ENCODE results near the gene IDUA. TPM values are rescaled to one million over a fixed set of nuclear protein-coding genes. Genes with fewer than 3 reads are reported as not detected.

The IDUA gene
- total RNA-seq, 2 donors from 2014 or later = 8.9 to 10.2 TPM

DNA sequence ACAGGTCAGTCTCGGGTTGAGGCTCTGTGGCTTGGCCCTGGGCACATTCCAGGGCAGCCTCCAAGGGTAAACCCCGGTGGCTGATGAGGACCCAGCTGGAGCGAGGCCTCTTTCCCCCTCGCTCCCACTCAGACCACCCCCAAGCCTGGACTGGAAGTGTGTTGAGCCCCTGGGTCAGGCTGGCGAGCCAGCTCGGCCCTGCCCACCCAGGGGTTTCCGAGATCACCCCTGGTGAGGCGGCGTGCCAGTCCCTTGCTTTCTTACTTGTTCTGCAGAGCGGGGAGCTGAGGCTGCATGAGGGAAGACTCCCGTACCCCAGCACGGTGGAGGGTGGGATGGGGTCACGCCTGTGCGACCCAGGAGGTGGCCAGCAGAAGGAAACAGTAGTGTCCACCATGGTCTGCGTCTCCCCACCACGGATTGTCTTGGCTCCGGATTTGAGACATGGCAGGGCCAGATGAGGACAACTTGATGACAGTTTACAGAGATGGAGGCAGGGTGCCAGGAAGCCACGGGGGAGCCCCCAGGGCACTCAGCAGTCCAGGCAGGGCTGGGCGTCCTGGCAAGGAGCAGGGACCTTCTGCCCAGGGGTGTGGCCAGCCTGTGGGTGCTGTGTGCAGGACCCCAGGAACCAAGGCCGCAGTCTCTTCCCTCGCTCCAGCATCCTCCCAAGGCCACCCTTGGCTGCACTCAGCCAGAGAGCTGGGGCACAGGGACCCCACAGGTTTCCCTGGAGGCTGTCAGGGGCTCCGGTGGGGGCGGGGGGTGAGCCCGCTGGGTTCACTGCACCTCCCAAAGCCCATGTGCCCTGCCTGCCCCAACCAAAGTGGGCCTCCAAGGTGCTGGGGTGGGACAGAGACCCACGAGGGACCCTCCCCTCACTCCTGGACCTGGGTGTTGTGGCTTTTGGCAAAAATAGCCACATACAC lies 18.0 kb downstream of the IDUA start:
- Histone ChIP-seq H3K4me1 (peaks cover 0 to 27% of the 10 kb centered on the region in 2 donors), H3K27ac (no peak overlapping the region)
- DNase-seq (ENCODE audit: low spot score) = no peak

DNA sequence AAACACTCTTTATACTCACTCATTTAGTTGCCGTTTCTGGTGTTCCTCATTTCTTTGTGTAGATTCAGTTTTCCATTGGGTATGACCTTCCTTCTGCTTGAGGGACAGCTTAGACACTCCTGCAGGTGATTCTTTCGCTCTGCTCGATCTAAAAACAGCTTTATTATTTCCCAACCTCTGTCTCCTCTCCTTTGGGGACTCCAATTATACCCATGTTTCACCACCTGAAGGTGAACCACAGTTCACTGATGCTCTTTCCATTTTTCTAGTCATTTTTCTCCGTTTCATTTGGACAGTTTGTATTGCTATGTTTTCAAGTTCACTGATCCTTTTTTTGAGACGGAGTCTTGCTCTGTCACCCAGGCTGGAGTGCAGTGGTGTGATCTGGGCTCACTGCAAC lies 20.0 kb downstream of the IDUA start:
- no peak for DNase-seq (ENCODE audit: low spot score)
- Histone ChIP-seq H3K36me3 (no peaks in the 10 kb centered on the region), H3K27me3 (peaks cover 10 to 18% of the 10 kb centered on the region in 2 donors), H3K4me3 (no peak overlapping the region), H3K27ac (no peak overlapping the region), H3K9me3 (no peaks in the 10 kb centered on the region), H3K4me1 (peaks cover 0 to 38% of the 10 kb centered on the region in 2 donors)
- TF ChIP-seq, protein P1, sequence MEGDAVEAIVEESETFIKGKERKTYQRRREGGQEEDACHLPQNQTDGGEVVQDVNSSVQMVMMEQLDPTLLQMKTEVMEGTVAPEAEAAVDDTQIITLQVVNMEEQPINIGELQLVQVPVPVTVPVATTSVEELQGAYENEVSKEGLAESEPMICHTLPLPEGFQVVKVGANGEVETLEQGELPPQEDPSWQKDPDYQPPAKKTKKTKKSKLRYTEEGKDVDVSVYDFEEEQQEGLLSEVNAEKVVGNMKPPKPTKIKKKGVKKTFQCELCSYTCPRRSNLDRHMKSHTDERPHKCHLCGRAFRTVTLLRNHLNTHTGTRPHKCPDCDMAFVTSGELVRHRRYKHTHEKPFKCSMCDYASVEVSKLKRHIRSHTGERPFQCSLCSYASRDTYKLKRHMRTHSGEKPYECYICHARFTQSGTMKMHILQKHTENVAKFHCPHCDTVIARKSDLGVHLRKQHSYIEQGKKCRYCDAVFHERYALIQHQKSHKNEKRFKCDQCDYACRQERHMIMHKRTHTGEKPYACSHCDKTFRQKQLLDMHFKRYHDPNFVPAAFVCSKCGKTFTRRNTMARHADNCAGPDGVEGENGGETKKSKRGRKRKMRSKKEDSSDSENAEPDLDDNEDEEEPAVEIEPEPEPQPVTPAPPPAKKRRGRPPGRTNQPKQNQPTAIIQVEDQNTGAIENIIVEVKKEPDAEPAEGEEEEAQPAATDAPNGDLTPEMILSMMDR (IDR thresholded peaks at IDR 0.05) = no peak

More for the DNA sequence above, 18.0 kb downstream of the IDUA start:
- H3K27me3 ChIP-seq = peaks cover 12 to 37% of the 10 kb centered on the region in 2 donors
- TF ChIP-seq, protein P1 (IDR thresholded peaks at IDR 0.05) = no peak
- H3K36me3 ChIP-seq = no peaks in the 10 kb centered on the region
- no peak overlapping the region for H3K4me3 ChIP-seq
- no peaks in the 10 kb centered on the region for H3K9me3 ChIP-seq

DNA sequence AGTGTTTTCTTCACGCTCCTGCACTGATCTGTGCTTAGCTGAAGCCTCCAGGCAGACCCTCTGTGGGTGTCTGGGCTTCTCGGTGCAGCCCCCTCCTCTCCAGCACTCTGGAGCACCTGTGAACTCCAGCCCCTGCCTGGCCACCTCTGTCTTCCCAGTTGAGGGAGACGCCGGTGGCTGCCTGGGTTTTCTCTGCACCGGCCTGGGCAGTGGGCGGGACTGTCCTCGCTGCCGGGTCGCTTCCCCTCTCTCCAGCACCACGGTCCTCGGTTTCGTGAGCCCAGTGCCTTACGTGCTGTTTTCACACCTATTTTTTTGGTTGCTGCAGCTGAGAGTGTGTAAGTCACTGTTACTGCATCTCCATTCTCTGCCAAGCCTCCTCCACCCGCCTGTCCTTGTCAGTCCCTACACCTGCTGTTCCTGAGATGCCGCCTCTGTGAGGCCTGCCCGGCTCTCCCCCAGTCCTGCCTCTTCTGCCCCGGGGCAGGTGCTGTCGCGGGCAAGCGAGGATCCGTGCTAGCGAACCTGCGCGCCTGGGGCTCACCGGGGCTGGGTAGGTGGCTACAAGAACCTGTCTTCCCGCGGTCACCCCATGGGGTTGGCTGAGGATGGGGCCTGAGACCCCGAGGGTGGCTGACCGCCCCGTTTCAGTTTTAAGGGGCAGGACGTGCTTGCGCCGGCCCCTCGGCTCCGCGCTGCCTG lies 22.1 kb downstream of the IDUA start:
- Histone ChIP-seq H3K4me1 (peaks cover 0 to 31% of the 10 kb centered on the region in 2 donors), H3K27me3 (no peaks in the 10 kb centered on the region), H3K27ac (no peak overlapping the region), H3K4me3 (peak overlapping the region; percentile 48 to 76), H3K36me3 (no peaks in the 10 kb centered on the region), H3K9me3 (no peaks in the 10 kb centered on the region)
- TF ChIP-seq, protein P1 (IDR thresholded peaks at IDR 0.05) = no peak
- no peak for DNase-seq (ENCODE audit: low spot score)

DNA sequence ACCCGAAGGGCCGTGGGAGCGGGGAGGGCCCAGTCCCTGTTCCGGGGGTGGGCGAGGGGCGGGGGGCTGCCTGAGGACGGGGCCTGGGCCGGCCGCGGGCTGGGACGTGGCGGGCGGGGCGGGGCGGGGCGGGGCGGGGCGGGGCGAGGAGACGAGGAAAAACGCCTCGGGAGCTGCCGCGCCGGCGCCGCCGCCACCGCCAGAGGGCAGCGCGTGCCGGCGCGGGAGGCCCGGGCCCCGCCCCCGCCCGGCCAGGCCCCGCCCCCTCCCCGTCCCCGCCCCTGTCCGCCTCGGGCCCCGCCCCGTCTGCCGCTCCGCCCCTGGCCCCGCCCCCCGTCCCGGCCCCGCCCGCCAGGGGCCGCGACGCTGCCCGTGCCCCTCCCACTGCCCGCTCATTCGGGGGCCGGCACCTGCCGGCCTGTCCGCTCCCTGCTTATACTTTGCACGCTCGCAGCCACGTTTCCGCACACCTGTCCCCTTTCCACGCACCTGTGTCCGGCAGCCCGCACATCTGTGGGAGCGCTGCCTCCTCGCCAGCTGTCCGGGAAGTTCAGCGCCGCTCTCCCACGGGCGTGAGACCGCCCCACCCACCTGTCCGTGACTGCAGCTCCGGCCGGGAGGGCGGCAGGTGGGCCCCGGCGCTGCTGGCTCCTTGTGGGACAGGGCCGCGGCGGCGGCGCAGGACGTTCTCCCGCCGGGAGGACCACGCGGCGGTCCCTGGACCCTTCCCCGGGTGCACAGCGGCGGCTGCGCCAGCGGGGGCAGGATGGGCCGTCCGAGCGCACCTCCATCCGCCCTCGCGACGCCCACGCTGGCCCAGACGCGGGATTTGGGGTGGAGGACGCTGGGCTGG lies 22.9 kb downstream of the IDUA start:
- TF ChIP-seq, protein P1 (IDR thresholded peaks at IDR 0.05) = peak; percentile 17 to 20
- peak overlapping the region; percentile 64 to 70 for H3K27ac ChIP-seq
- no peaks in the 10 kb centered on the region for H3K36me3 ChIP-seq
- H3K4me3 ChIP-seq = peak overlapping the region; percentile 59 to 76
- peaks cover 0 to 31% of the 10 kb centered on the region in 2 donors for H3K4me1 ChIP-seq
- no peaks in the 10 kb centered on the region for H3K27me3 ChIP-seq
- H3K9me3 ChIP-seq = no peaks in the 10 kb centered on the region
- DNase-seq (ENCODE audit: low spot score) = no peak

DNA sequence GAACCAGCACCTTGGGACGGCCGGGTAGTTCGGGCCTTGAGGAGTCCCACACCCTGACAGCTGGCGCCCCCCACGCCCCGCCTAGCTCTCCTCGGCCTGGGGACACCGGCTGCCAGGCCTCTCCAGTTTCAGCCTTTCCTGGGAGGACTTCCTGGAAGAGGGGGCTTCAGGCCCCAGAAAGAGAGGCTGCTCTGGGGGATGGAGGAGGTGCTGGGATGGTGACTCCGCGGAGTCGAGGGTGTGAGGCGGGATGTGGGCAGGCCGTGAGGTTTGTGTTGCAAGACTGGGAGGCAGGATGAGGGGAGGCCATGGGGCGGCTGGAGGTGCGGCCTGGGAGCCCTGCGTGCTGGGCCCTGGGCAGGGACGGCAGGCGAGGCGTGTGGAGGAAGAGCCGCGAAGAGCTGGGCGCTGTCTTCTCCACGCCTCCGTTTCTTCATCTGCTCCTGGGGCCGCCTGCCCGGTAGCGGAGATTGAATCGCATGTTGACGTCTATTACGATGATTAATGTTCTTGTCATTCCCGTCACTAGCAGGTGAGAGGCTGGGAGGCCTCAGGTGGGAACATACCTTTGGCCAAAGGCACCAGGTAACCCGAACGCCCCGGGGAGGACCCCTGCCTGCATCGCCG lies 23.7 kb downstream of the IDUA start:
- TF ChIP-seq, protein P1 (IDR thresholded peaks at IDR 0.05) = no peak
- Histone ChIP-seq H3K27me3 (no peaks in the 10 kb centered on the region), H3K9me3 (no peaks in the 10 kb centered on the region), H3K4me3 (peak overlapping the region; percentile 59 to 76), H3K27ac (peak overlapping the region; percentile 64 to 70), H3K36me3 (no peaks in the 10 kb centered on the region), H3K4me1 (peaks cover 0 to 31% of the 10 kb centered on the region in 2 donors)
- peak; percentile 86 for DNase-seq (ENCODE audit: low spot score)
